B cell (primary cell): ENCODE results near the gene PRXL2B.

ENCODE experiments used
- EZH2 ChIP-seq: IDR thresholded peaks from 2 replicates; pipeline ENCODE4 v1.6.1; 2012; ENCODE audit warnings: borderline replicate concordance, low read depth, mild to moderate bottlenecking, moderate library complexity, low read length; ENCODE audit not compliant: insufficient read depth, poor library complexity, severe bottlenecking
- TF ChIP-seq, protein P1 (sequence below): fragments of 200-600 bp; IDR thresholded peaks from one replicate; pipeline ENCODE4 v1.8.0; 2022; ENCODE audit warnings: antibody characterized with exemption, mild to moderate bottlenecking

DNA sequence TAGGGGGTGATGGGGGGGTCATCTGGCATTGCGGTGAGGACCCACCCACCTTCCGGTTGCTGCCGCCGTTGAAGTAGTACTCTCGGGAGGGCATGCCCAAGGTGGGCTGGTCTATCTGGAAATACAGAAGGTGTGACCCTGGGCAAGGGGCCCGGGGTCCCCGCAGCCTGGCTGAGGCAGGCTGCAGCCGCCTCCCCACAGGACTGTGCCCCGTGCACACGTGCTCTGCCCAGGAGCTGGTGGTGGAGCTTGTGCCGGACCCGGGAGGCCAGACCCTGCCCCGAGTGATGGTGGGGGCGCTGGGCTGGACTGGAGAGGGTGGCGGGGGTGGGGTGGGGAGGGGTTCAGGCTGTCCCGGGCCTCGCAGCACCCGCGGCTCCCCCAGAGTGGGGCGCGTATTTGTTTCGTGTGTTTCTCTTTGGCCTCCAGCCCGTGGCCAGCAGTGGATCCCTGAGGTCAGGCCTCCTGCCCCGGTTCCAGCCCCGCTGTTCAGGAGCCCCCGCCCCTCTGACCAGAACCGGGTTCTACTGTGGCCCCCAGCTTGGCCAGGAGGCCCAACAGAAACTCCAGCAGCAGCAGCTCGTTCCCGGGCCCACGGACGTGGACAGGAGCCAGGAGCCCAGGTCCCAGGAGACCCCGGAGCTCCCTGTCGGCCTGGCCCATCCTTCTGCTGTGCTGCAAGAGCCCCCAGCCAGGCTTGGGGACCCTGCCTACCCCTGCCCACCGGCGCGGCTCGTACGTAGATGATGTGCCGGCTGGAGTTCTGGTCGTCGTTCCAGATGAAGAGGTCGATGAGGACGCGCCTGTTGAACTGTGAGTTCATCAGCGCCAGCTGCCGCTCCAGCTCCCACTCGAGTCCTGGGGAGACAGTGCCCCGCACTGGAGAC is 19.2 kb downstream of the PRXL2B start:
- TF ChIP-seq, protein P1, sequence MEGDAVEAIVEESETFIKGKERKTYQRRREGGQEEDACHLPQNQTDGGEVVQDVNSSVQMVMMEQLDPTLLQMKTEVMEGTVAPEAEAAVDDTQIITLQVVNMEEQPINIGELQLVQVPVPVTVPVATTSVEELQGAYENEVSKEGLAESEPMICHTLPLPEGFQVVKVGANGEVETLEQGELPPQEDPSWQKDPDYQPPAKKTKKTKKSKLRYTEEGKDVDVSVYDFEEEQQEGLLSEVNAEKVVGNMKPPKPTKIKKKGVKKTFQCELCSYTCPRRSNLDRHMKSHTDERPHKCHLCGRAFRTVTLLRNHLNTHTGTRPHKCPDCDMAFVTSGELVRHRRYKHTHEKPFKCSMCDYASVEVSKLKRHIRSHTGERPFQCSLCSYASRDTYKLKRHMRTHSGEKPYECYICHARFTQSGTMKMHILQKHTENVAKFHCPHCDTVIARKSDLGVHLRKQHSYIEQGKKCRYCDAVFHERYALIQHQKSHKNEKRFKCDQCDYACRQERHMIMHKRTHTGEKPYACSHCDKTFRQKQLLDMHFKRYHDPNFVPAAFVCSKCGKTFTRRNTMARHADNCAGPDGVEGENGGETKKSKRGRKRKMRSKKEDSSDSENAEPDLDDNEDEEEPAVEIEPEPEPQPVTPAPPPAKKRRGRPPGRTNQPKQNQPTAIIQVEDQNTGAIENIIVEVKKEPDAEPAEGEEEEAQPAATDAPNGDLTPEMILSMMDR, result no peak
- TF ChIP-seq EZH2, result no peak
